Endothelial cell of umbilical vein (primary cell): ENCODE measurements around the gene SLMAP. TPM values are rescaled to one million over a fixed set of nuclear protein-coding genes. Genes with fewer than 3 reads are reported as not detected.

Experiments used
- BruUV-seq: library from RNA; stranded (reverse); fragments of 400-500 nt; replicated peaks from 2 replicates; lab custom pipeline; 2021; lab: Mats Ljungman, UMichigan
- CTCF ChIA-PET: fragments of 300-600, 350-600 bp; sonication (Branson Sonifier 250); formaldehyde crosslinking; loops from one replicate; lab custom pipeline; 2021; ENCODE audit warnings: antibody characterized with exemption, inconsistent platforms; lab: Charles Lee
- POLR2A ChIA-PET: fragments of 300-600, 350-600 bp; sonication (Branson Sonifier 250); formaldehyde crosslinking; loops from one replicate; lab custom pipeline; 2021; ENCODE audit warnings: antibody characterized with exemption, inconsistent platforms; lab: Charles Lee
- DNase-seq: peaks from one replicate; pipeline ENCODE4 v3.0.0-alpha.2; 2011; ENCODE audit warnings: low read depth, low spot score
- FAIRE-seq: peaks from 2 replicates; lab custom pipeline; 2011; peaks lifted over from hg19 to GRCh38; lab: Jason Lieb, UNC
- H2AFZ ChIP-seq: 2 replicates; pipeline ENCODE4 v1.6.0; 2012; ENCODE audit warnings: low read depth, low read length, control low read depth, inconsistent platforms
- H3K27ac ChIP-seq: 2 replicates; pipeline ENCODE4 v1.5.1; 2011; ENCODE audit warnings: low read depth, mild to moderate bottlenecking, control low read depth, low read length, moderate library complexity; ENCODE audit not compliant: insufficient read depth
- H3K27me3 ChIP-seq, 2 experiments: 2 replicates each; pipeline versions ENCODE4 v1.6.0 to v1.6.1; 2011; ENCODE audit warnings: low read length in 2 of 2, mixed read lengths in 1 of 2; ENCODE audit not compliant: control insufficient read depth in 2 of 2, insufficient read depth in 2 of 2
- H3K36me3 ChIP-seq, 2 experiments: 2 replicates in 1 of 2; 3 replicates in 1 of 2; pipeline ENCODE4 v1.5.1; 2011; ENCODE audit warnings: low read length in 2 of 2, mild to moderate bottlenecking in 1 of 2, moderate library complexity in 1 of 2; ENCODE audit not compliant: control insufficient read depth in 2 of 2, insufficient read depth in 2 of 2; ENCODE audit errors: extremely low read depth in 1 of 2
- H3K4me1 ChIP-seq: 3 replicates; pipeline ENCODE4 v1.5.1; 2011; ENCODE audit warnings: mild to moderate bottlenecking, low read length; ENCODE audit not compliant: control insufficient read depth, insufficient read depth; ENCODE audit errors: extremely low read depth
- H3K4me2 ChIP-seq: 2 replicates; pipeline ENCODE4 v1.6.1; 2011; ENCODE audit warnings: low read length, control low read depth, mixed read lengths; ENCODE audit not compliant: insufficient read depth
- H3K4me3 ChIP-seq, 3 experiments: fragments of 200-600 bp in 1 of 3; sonication (generic), shearing (Covaris generic) in 1 of 3; replicated peaks in 1 of 3; 2 replicates each; pipeline ENCODE4 v1.5.1; 2011 to 2016; ENCODE audit warnings: control low read depth in 3 of 3, low read length in 3 of 3, mild to moderate bottlenecking in 2 of 3, inconsistent platforms in 1 of 3, low read depth in 1 of 3, moderate library complexity in 1 of 3; ENCODE audit not compliant: insufficient read depth in 1 of 3
- H3K79me2 ChIP-seq: 2 replicates; pipeline ENCODE4 v1.6.0; 2012; ENCODE audit warnings: low read length, inconsistent platforms; ENCODE audit not compliant: control insufficient read depth, insufficient read depth
- H3K9ac ChIP-seq: replicated peaks from 2 replicates; pipeline ENCODE3; 2011; ENCODE audit warnings: low read length, control low read depth; ENCODE audit not compliant: insufficient read depth; ENCODE audit errors: extremely low read depth
- H3K9me1 ChIP-seq: replicated peaks from 3 replicates; pipeline ENCODE4 v1.6.0; 2011; ENCODE audit warnings: mild to moderate bottlenecking, low read length; ENCODE audit not compliant: control insufficient read depth, insufficient read depth; ENCODE audit errors: extremely low read depth
- H3K9me3 ChIP-seq: replicated peaks from 2 replicates; pipeline ENCODE4 v1.5.1; 2012; ENCODE audit warnings: low read length, inconsistent platforms; ENCODE audit not compliant: control insufficient read depth, insufficient read depth
- H4K20me1 ChIP-seq: replicated peaks from 2 replicates; pipeline ENCODE3; 2011; ENCODE audit warnings: mild to moderate bottlenecking, low read length; ENCODE audit not compliant: control insufficient read depth, insufficient read depth; ENCODE audit errors: extremely low read depth
- FOS ChIP-seq: IDR thresholded peaks from 2 replicates; pipeline ENCODE4 v1.6.1; 2011; ENCODE audit warnings: mild to moderate bottlenecking, low read length, moderate library complexity, borderline replicate concordance; ENCODE audit not compliant: insufficient read depth
- GATA2 ChIP-seq: IDR thresholded peaks from 2 replicates; pipeline ENCODE4 v1.7.0; 2011; ENCODE audit warnings: low read depth, mild to moderate bottlenecking, moderate library complexity, mixed read lengths, low read length; ENCODE audit not compliant: insufficient read length, insufficient read depth
- JUN ChIP-seq: IDR thresholded peaks from 2 replicates; pipeline ENCODE4 v1.6.1; 2011; ENCODE audit warnings: borderline replicate concordance, low read depth; ENCODE audit not compliant: insufficient read length, insufficient read depth
- MAX ChIP-seq: IDR thresholded peaks from 2 replicates; pipeline ENCODE4 v1.6.1; 2011; ENCODE audit not compliant: insufficient read depth, insufficient read length
- MYC ChIP-seq: IDR thresholded peaks from one replicate; pipeline ENCODE4 v1.6.1; 2011; ENCODE audit warnings: mild to moderate bottlenecking, low read depth, low read length
- POLR2A ChIP-seq: IDR thresholded peaks from 2 replicates; pipeline ENCODE4 v1.6.1; 2012; ENCODE audit warnings: low read depth, mild to moderate bottlenecking, control low read depth, low read length
- dilution Hi-C: fragments of 300-500 bp; cut with MboI; formaldehyde crosslinking; loops from one replicate; pipeline ENCODE4 v1.15.0; 2019; ENCODE audit warnings: low sequenced_read_pairs; ENCODE audit not compliant: extremely low pct_ligation_motif_present
- intact Hi-C: fragments of 100-400 bp; cut with micrococcal nuclease; formaldehyde crosslinking; loops from one replicate; pipeline ENCODE4 v1.10.0; 2022
- polyA plus RNA-seq, 4 experiments: library from polyadenylated mRNA; depleted of rRNA in 3 of 4; stranded (reverse) in 3 of 4; unstranded in 1 of 4; fragments of >200 nt; gene quantifications; 2 replicates each; pipeline versions ENCODE4 v1.2.1 to v1.2.3, GENCODE V29; 2011 to 2012; ENCODE audit warnings: missing spikeins in 1 of 4
- total RNA-seq: library from RNA; stranded (reverse); gene quantifications from 2 replicates; pipeline ENCODE4 v1.2.3, GENCODE V29; 2021

The SLMAP gene
- total and polyA plus RNA-seq, 2 donors (not counting 3 experiments of a cell fraction or from before 2014, with no cell fraction given) = 9.8 to 54.7 TPM

- H3K9ac ChIP-seq = no peak overlapping the region
- no peak for TF ChIP-seq MAX
- TF ChIP-seq MYC = no peak
- no peak for TF ChIP-seq JUN
- TF ChIP-seq FOS = no peak
- no peak for TF ChIP-seq GATA2
- no peak for TF ChIP-seq POLR2A
- intact Hi-C loops = loop anchor here (10.0 kb wide), 1 partner anchor 192 kb away; no protein-coding TSS in a partner anchor
- no peak overlapping the region for H3K4me3 ChIP-seq
- no peaks in the 10 kb centered on the region for H3K9me1 ChIP-seq
- ChIA-PET CTCF (interaction anchor here (0.7 to 2.4 kb wide), 14 partner anchors 11 to 648 kb away, joined by 3 to 43 read pairs (median 4); no protein-coding TSS in a partner anchor), POLR2A (no interaction called here)
- H3K27ac ChIP-seq = no peak overlapping the region
- H3K9me3 ChIP-seq = no peaks in the 10 kb centered on the region
- no peaks in the 10 kb centered on the region for H3K36me3 ChIP-seq
- no peak overlapping the region for H2AFZ ChIP-seq
- no peak overlapping the region for H3K4me2 ChIP-seq
- dilution Hi-C loops = no loop called here
- DNase-seq = no peak
- no TSS peak for BruUV-seq
- FAIRE-seq = peak; percentile 58
- no peaks in the 10 kb centered on the region for H3K4me1 ChIP-seq
- H3K27me3 ChIP-seq = no peaks in the 10 kb centered on the region
- H3K79me2 ChIP-seq = peaks cover 30% of the 10 kb centered on the region
- peaks cover 4% of the 10 kb centered on the region for H4K20me1 ChIP-seq
These were observed 71.0 kb downstream of the SLMAP start for GRCh38 chr3:57826952-57827723.

- BruUV-seq = no TSS peak
- Histone ChIP-seq H3K9ac (no peak overlapping the region), H3K36me3 (peaks cover 0 to 3% of the 10 kb centered on the region in 2 experiments), H3K9me3 (no peaks in the 10 kb centered on the region), H3K27ac (no peak overlapping the region), H4K20me1 (peaks cover 4% of the 10 kb centered on the region), H2AFZ (no peak overlapping the region), H3K9me1 (no peaks in the 10 kb centered on the region), H3K4me2 (no peak overlapping the region), H3K4me3 (no peak overlapping the region), H3K4me1 (no peaks in the 10 kb centered on the region), H3K27me3 (no peaks in the 10 kb centered on the region), H3K79me2 (peaks cover 27% of the 10 kb centered on the region)
- dilution Hi-C loops (no loop called here), intact Hi-C loops (loop anchor here (10.0 kb wide), 1 partner anchor 193 kb away; no protein-coding TSS in a partner anchor)
- ChIA-PET CTCF (interaction anchor here (0.7 to 1.8 kb wide), 2 partner anchors 18 to 430 kb away, joined by 4 to 5 read pairs; no protein-coding TSS in a partner anchor), POLR2A (no interaction called here)
- DNase-seq = no peak
- no peak for TF ChIP-seq JUN
- no peak for FAIRE-seq
These were observed 71.6 kb downstream of the SLMAP start for GRCh38 chr3:57827757-57828156.
